Measurements from ENCODE around the gene THSD4.
A peak's percentile ranks its signal among the peaks of the same experiment; 100 is the strongest.

The THSD4 gene

DNA sequence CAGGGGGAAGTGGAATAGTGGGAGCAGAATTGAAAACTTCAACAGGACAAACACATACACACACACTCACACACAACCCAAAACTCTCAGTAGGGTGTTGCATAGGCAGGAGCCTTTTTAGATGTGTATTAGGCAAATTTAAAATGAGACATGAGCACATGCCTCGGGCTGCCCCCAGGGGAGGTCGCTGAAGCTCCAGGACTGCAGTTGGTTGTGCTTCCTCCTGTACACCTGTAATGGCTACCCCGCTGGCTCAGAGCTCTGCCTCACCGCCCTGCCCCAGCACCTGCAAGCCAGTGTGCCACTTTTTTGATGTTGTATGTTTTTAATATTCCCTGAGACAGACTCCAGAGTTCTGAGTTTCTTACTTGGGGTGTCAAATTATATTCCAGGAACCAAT is 391.7 kb downstream of the THSD4 start:
- Histone ChIP-seq H3K4me3 (no peak overlapping the region), H3K27me3 (ENCODE audit: low read depth) (no peaks in the 10 kb centered on the region), H3K9me3 (no peaks in the 10 kb centered on the region), H3K36me3 (replicated peaks) (no peaks in the 10 kb centered on the region), H3K4me1 (peaks cover 3% of the 10 kb centered on the region)
- DNase-seq (ENCODE audit: low spot score in 2 of 2), result no peak
- in situ Hi-C loops (cut with MboI; ENCODE audit: low sequenced_read_pairs), result no loop called here

DNA sequence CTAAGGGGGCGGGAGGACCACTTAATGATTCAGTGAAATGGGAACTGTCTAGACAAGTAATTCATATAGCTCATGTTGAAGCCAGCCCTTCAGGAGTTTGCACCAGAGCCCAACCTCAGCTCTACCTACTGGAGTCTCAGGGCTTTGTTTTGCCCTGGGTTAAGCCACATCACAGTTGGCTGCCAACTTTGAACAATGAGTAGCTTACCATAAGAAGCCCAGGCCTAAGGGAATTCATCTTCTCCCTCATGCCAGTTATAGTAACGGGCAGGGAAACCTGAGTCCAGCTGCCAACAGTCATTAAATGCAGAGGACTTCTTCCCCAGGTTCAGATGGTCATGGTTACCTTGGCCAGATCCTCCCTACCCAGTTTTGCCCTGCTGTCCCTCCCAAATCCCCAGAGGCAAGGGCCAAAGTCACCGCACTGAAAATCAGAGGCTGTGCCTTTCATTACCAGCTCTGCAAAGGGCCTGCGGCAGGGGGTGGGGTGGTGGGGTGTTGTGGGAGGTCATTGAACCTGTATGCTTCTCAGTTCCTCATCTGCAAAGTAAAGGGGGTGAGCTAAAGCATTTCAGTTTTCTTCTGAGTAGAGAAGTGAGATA is 392.9 kb downstream of the THSD4 start:
- Histone ChIP-seq H3K36me3 (replicated peaks) (no peaks in the 10 kb centered on the region), H3K9me3 (no peaks in the 10 kb centered on the region), H3K4me3 (no peak overlapping the region), H3K27me3 (ENCODE audit: low read depth) (no peaks in the 10 kb centered on the region), H3K4me1 (peaks cover 15% of the 10 kb centered on the region)
- in situ Hi-C loops (cut with MboI; ENCODE audit: low sequenced_read_pairs), result no loop called here
- DNase-seq (ENCODE audit: low spot score in 2 of 2), result no peak

DNA sequence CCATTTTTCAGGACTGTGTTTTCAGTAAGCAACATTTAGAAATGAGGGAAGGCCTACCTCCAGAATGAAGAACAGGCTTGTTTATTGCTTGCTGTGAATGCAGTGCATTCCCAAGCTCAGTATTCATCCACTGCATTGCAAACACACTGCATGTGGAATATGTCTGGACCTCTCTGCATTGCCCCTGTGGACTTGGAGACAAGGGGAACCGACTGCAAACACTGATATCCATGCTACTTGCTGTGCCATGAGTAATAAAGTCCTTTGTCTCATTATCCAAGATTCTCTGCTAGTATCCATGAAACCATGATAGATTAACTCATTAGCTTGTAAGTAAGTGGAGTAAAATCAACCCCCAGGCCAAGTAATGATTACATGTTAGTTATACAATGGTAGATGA is 393.9 kb downstream of the THSD4 start:
- DNase-seq (ENCODE audit: low spot score in 2 of 2), result no peak
- in situ Hi-C loops (cut with MboI; ENCODE audit: low sequenced_read_pairs), result no loop called here

DNA sequence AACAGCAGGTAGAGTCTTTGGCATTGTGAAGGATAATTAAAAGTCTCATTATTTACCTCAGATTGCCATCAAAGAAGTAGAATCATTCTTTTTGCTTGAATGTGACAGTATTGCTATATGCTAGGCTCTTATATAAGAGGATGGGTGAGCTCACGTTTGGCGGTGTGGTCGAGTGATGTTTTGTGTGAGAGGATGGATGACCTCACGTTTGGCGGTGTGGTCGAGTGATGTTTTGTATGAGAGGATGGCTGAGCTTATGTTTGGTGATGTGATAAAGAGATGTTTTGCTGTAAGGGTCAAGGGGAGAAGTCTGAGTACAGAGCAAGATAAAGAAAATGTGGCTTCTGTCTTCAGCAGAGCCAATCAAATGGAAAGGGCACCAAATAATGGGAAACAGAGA is 395.5 kb downstream of the THSD4 start:
- no peaks in the 10 kb centered on the region for H3K9me3 ChIP-seq
- H3K4me1 ChIP-seq, result peaks cover 25% of the 10 kb centered on the region
- H3K4me3 ChIP-seq, result no peak overlapping the region
- no peak for DNase-seq (ENCODE audit: low spot score in 2 of 2)
- H3K27me3 ChIP-seq (ENCODE audit: low read depth), result no peaks in the 10 kb centered on the region
- H3K36me3 ChIP-seq (replicated peaks), result no peaks in the 10 kb centered on the region
- in situ Hi-C loops (cut with MboI; ENCODE audit: low sequenced_read_pairs), result no loop called here

More for the DNA sequence above, 393.9 kb downstream of the THSD4 start:
- H3K4me1 ChIP-seq, result peaks cover 15% of the 10 kb centered on the region
- H3K36me3 ChIP-seq (replicated peaks), result no peaks in the 10 kb centered on the region
- no peaks in the 10 kb centered on the region for H3K27me3 ChIP-seq (ENCODE audit: low read depth)
- H3K4me3 ChIP-seq, result no peak overlapping the region
- no peaks in the 10 kb centered on the region for H3K9me3 ChIP-seq

DNA sequence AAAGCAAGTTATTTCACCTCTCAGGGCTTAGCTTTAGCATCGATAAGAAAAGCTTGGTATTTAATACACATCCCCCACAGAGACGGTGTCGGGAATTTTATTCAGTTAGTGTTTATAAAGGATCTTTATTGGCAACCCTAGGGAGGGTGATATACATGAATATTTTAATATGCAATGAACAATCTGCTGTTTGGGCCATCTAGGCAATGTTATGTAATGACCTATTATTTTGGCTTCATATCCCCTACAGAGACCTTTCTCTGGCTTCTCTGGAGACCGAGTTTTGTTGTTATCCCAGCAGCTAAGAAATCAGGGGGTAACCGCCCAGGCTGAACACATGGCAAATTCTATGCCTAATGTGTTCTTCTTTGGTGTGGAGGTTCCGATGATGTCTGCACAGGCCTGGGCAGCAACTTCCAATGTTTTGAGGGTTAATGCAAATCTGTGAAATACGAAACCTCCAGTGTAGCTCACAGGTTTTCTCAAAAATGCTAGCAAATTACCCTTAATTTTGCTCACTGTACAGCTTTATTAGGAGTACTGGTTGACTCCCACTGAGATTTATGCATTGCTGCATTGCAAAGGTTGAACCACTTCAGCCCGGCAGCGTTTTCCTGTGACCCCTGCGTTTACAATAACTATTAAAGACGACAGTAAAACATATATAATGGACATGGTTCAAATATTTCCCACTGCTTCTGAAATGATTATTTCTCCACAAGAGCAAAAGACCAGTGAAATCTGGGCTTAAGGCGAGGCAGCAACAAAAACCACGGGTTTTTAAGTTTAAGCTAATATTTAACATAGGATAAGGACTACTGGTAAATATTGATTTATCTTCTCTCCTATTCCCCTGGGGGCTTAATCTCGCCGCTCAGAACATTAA is 396.8 kb downstream of the THSD4 start:
- Histone ChIP-seq H3K9me3 (no peaks in the 10 kb centered on the region), H3K36me3 (replicated peaks) (no peaks in the 10 kb centered on the region), H3K4me3 (no peak overlapping the region), H3K4me1 (peaks cover 31% of the 10 kb centered on the region), H3K27me3 (ENCODE audit: low read depth) (no peaks in the 10 kb centered on the region)
- peak; percentile 57 to 71 for DNase-seq (ENCODE audit: low spot score in 2 of 2)
- in situ Hi-C loops (cut with MboI; ENCODE audit: low sequenced_read_pairs), result no loop called here

DNA sequence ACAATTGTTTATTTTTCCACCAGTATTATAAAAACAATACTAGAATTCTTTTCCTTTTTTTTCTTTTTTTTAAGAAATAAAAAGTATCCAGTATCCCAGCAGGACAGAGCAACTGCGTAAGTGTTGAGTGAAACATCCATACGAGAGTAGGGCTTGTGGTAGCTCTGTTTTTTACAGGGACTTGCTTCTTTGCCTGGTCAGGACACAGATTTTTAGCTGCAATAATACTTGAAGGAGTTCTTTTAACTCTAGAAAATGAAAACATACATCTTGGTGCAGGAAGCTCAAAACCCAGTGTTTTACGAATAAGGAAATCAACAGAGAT is 397.4 kb downstream of the THSD4 start:
- no peaks in the 10 kb centered on the region for H3K36me3 ChIP-seq (replicated peaks)
- no peaks in the 10 kb centered on the region for H3K27me3 ChIP-seq (ENCODE audit: low read depth)
- in situ Hi-C loops (cut with MboI; ENCODE audit: low sequenced_read_pairs), result no loop called here
- H3K9me3 ChIP-seq, result no peaks in the 10 kb centered on the region
- peaks cover 31% of the 10 kb centered on the region for H3K4me1 ChIP-seq
- DNase-seq (ENCODE audit: low spot score in 2 of 2), result no peak
- H3K4me3 ChIP-seq, result no peak overlapping the region

DNA sequence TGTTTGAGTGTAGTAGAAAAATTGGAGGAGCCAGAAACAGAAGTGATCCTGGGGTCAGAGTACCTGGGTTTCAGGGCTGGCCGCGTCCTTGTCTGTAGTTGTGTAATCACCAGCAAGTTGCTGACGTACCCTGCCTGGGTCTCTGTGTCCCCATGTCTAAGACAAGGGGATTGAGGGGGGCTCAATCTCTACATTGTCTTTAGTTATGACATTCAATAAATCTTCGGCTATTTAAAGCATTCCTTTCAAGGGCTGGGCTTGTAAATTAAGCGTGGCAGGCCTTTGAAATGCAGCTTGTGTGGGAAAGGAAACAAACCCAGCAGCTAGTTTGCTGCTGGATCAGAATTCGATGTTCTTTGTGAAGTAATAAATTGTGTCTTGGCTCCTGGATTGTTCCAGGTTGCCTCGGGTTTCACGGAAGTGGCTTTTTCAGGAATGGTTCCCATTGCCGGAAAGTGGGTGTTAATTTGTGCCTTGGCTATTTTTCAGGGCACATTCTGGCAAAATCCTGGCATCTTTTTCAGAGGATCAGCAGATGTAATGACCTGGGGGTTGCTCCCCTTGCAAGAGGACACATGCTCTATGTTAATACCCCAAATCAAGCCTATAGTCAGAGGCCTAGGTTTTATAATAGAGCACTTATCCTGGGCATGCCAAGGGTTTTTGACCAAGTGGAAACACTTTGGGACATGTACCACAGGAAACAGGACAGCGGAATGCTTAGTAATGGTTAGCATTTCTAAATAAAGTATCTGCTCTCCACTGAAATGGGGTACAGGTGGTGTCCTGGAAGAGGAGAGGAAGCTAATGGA is 400.3 kb downstream of the THSD4 start:
- no peaks in the 10 kb centered on the region for H3K27me3 ChIP-seq (ENCODE audit: low read depth)
- in situ Hi-C loops (cut with MboI; ENCODE audit: low sequenced_read_pairs), result no loop called here
- peaks cover 31% of the 10 kb centered on the region for H3K4me1 ChIP-seq
- no peaks in the 10 kb centered on the region for H3K9me3 ChIP-seq
- H3K4me3 ChIP-seq, result no peak overlapping the region
- no peaks in the 10 kb centered on the region for H3K36me3 ChIP-seq (replicated peaks)
- peak; percentile 70 to 92 for DNase-seq (ENCODE audit: low spot score in 2 of 2)

DNA sequence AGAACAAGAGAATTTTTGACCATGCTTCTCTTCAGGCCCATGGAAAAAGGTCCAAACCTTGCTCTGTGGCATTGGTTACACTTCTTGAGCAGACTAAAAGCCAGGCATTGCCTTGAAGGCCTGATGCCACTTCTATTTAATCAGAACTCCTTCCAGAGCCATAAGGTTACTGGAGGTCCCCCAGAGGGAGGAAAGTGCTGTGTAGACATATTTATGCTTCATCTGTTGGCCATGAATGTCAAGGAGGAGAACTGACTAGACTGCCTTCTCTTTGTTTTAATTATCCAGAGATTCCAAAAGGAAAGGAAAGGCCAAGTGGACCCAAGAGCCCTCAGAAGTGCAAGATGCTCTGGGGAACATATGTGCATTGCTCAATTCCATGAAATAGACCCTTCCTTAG is 402.5 kb downstream of the THSD4 start:
- H3K27me3 ChIP-seq (ENCODE audit: low read depth), result no peaks in the 10 kb centered on the region
- in situ Hi-C loops (cut with MboI; ENCODE audit: low sequenced_read_pairs), result no loop called here

DNA sequence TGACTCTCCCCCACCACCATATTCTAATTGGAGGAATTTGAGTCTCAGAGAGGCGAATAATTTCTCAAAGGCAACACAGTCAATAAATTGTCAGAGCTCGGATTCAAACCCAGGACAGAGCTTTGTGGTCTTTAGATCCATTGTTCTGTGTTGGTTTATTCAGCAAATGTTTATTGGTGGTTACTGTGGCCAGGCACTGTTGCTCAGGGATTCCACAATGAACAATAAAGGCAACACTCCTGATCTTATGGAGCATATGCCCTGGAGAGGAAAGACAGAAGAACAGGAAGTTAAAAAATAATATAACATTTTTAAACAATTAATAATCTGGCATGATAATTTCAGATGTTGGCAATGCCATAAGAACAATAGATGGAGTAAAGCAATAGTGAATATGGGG is 403.4 kb downstream of the THSD4 start:
- Histone ChIP-seq H3K9me3 (no peaks in the 10 kb centered on the region), H3K4me3 (no peak overlapping the region), H3K27me3 (ENCODE audit: low read depth) (no peaks in the 10 kb centered on the region), H3K36me3 (replicated peaks) (no peaks in the 10 kb centered on the region), H3K4me1 (peaks cover 16% of the 10 kb centered on the region)
- no peak for DNase-seq (ENCODE audit: low spot score in 2 of 2)
- in situ Hi-C loops (cut with MboI; ENCODE audit: low sequenced_read_pairs), result no loop called here

More for the DNA sequence above, 402.5 kb downstream of the THSD4 start:
- H3K36me3 ChIP-seq (replicated peaks), result no peaks in the 10 kb centered on the region
- DNase-seq (ENCODE audit: low spot score in 2 of 2), result no peak
- H3K9me3 ChIP-seq, result no peaks in the 10 kb centered on the region
- no peak overlapping the region for H3K4me3 ChIP-seq
- peaks cover 21% of the 10 kb centered on the region for H3K4me1 ChIP-seq

DNA sequence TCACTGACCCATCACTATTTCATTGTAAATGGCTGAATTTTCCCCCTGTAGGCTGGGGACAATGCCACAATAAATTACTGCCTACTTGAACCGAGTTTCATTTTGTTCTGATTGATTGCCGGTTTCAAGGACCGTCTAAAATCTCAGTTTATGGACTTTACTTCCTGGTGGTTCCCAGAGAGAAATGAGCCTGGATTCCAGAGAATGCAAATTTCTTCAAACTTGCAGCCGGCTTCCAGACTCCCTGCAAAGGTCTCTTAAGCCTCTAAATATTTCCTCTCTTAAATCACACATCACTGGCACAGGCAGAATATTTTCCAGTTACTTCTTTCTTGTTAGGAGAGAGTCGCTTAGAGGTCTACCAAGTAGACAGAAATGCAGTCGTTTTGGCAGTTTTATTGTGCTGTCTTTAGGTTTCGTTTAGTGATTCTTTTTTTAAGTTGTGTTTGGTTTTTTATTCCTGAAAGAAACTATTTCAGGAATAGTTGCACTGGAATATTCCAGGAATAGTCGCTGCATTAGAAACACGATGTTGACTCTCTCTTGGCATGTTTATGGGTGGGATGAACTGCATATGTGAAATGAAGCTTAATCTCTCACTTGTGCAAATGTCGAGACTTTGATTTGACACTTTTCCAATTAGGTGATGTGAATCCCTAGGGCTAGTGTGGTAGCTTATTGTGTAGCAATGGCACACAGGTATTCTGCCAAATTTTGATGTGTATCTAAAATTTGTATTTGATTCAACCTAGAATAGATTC is 411.0 kb downstream of the THSD4 start:
- Histone ChIP-seq H3K4me1 (no peaks in the 10 kb centered on the region), H3K27me3 (ENCODE audit: low read depth) (peaks cover 6% of the 10 kb centered on the region; the same call in 1 of the 2 replicates), H3K36me3 (replicated peaks) (no peaks in the 10 kb centered on the region), H3K9me3 (no peaks in the 10 kb centered on the region), H3K4me3 (no peak overlapping the region)
- in situ Hi-C loops (cut with MboI; ENCODE audit: low sequenced_read_pairs), result no loop called here
- DNase-seq (ENCODE audit: low spot score in 2 of 2), result no peak

DNA sequence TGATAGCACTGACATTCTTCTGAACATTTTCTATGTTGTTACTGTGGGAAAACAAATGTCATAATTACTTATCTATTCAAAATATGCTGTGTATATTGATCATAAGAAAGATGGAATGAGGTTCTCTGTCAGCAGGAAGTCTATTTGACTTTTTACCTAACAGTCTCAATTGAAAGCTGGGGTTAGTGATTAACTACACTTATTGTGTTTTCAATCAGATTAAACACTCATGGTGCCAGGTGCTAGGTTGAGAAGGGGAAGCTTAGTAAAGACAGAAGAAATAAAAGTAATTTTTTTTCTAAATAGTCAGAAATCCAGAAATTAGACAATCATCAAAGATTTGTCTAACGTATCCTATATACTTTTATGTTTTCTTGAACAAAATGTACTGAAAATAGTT is 414.1 kb downstream of the THSD4 start:
- in situ Hi-C loops (cut with MboI; ENCODE audit: low sequenced_read_pairs), result no loop called here
- DNase-seq (ENCODE audit: low spot score in 2 of 2), result no peak
- Histone ChIP-seq H3K4me3 (no peak overlapping the region), H3K9me3 (no peaks in the 10 kb centered on the region), H3K27me3 (ENCODE audit: low read depth) (peaks cover 6% of the 10 kb centered on the region; the same call in 1 of the 2 replicates), H3K4me1 (0 out of 2 replicates have a peak, but pooled peaks cover 2% of the 10 kb centered on the region), H3K36me3 (replicated peaks) (no peaks in the 10 kb centered on the region)

DNA sequence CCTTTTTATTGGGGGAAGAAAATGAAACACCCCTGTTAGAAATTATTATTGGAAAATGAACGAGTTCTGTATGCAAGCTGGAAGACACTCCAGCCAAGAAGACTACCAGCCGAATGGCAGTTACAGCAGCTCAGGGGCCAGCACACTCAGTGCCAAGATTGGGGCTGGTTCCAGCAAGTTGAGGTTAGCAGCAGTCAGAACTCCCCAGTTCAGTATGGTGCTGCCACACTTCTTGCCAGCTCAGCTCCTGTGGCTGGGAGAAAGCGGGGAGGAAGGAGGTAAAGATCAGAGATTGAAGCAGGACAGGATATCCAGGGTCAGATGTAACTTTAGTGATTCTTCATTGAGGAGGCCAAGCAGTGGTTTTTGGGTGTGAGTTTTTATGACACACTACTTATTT is 414.8 kb downstream of the THSD4 start:
- Histone ChIP-seq H3K4me1 (0 out of 2 replicates have a peak, but pooled peaks cover 2% of the 10 kb centered on the region), H3K27me3 (ENCODE audit: low read depth) (peaks cover 6% of the 10 kb centered on the region; the same call in 1 of the 2 replicates), H3K36me3 (replicated peaks) (no peaks in the 10 kb centered on the region), H3K9me3 (no peaks in the 10 kb centered on the region), H3K4me3 (no peak overlapping the region)
- DNase-seq (ENCODE audit: low spot score in 2 of 2), result no peak
- in situ Hi-C loops (cut with MboI; ENCODE audit: low sequenced_read_pairs), result loop anchor here (5.0 kb wide), 1 partner anchor 202 kb away; no protein-coding TSS in a partner anchor

DNA sequence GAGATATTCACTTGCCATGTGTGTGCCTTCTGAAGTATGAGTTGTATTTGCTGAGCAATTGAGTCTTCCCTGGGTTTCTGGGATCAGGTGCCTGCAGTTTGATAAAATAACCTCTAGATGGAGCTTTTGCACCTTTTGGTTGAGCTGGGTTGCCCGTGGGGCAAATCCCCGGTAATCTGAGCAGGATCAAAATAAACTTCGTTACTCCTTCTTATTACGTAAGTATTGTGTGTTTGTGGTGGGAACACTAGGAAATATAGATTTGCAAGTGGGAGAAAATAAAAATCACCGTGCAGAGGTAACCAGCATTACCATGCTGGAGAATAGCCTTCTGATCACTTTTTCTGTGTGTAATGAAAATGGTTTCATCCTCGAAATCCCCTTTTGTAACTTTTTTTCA is 417.7 kb downstream of the THSD4 start:
- Histone ChIP-seq H3K36me3 (replicated peaks) (no peaks in the 10 kb centered on the region), H3K9me3 (no peaks in the 10 kb centered on the region), H3K4me1 (peaks cover 5% of the 10 kb centered on the region), H3K27me3 (ENCODE audit: low read depth) (no peaks in the 10 kb centered on the region), H3K4me3 (no peak overlapping the region)
- peak; percentile 70 to 90 for DNase-seq (ENCODE audit: low spot score in 2 of 2)
- in situ Hi-C loops (cut with MboI; ENCODE audit: low sequenced_read_pairs), result loop anchor here (5.0 kb wide), 1 partner anchor 199 kb away; no protein-coding TSS in a partner anchor

All from HAP-1 (cell line).